Thoracic aorta (tissue), 2 donors: ENCODE results near the gene SSRP1. TPM values are rescaled to one million over a fixed set of nuclear protein-coding genes. Genes with fewer than 3 reads are reported as not detected.

Experiments
- ATAC-seq: fragments of 150-250 bp; one replicate; pipeline ENCODE4 v1.8.0; 2017; ENCODE audit warnings: low read depth; ENCODE audit not compliant: insufficient number of reproducible peaks, low FRiP score
- DNase-seq: peaks from one replicate; pipeline ENCODE4 v3.0.0-alpha.2; 2020; ENCODE audit warnings: low spot score
- H3K27ac ChIP-seq, 2 donors: fragments of 200-600 bp; sonication (generic); 1 replicate in 1 of 2; 2 replicates in 1 of 2; pipeline ENCODE4 v1.5.1; 2016; ENCODE audit warnings: mild to moderate bottlenecking in 2 of 2, moderate library complexity in 2 of 2
- H3K27me3 ChIP-seq: fragments of 200-600 bp; sonication (generic); replicated peaks from 2 replicates; pipeline ENCODE4 v1.6.0; 2016; ENCODE audit warnings: mild to moderate bottlenecking; ENCODE audit not compliant: insufficient read depth
- H3K36me3 ChIP-seq: fragments of 200-600 bp; sonication (generic); one replicate; pipeline ENCODE4 v1.5.1; 2016
- H3K4me1 ChIP-seq, 2 donors: fragments of 200-600 bp; sonication (generic); 1 replicate in 1 of 2; 2 replicates in 1 of 2; pipeline versions ENCODE4 v1.5.1 to v1.6.0; 2016; ENCODE audit warnings: low read depth in 2 of 2, mild to moderate bottlenecking in 1 of 2; ENCODE audit not compliant: control insufficient read depth in 1 of 2
- H3K4me3 ChIP-seq: fragments of 200-600 bp; sonication (generic); 2 replicates; pipeline ENCODE4 v1.5.1; 2016; ENCODE audit warnings: mild to moderate bottlenecking
- H3K9me3 ChIP-seq: fragments of 200-600 bp; sonication (generic); 2 replicates; pipeline ENCODE4 v1.5.1; 2016
- CTCF ChIP-seq: fragments of 200-600 bp; sonication (generic); IDR thresholded peaks from one replicate; pipeline ENCODE4 v1.5.1; 2019; ENCODE audit warnings: antibody characterized with exemption
- total RNA-seq, 2 donors: library from RNA; depleted of rRNA; stranded (reverse); fragments of >200 nt; gene quantifications; one replicate each; pipeline versions ENCODE4 v1.1.0 to v1.2.3, GENCODE V29; 2016

The SSRP1 gene
- total RNA-seq, 2 donors from 2014 or later, result 42.0 to 51.4 TPM

DNA sequence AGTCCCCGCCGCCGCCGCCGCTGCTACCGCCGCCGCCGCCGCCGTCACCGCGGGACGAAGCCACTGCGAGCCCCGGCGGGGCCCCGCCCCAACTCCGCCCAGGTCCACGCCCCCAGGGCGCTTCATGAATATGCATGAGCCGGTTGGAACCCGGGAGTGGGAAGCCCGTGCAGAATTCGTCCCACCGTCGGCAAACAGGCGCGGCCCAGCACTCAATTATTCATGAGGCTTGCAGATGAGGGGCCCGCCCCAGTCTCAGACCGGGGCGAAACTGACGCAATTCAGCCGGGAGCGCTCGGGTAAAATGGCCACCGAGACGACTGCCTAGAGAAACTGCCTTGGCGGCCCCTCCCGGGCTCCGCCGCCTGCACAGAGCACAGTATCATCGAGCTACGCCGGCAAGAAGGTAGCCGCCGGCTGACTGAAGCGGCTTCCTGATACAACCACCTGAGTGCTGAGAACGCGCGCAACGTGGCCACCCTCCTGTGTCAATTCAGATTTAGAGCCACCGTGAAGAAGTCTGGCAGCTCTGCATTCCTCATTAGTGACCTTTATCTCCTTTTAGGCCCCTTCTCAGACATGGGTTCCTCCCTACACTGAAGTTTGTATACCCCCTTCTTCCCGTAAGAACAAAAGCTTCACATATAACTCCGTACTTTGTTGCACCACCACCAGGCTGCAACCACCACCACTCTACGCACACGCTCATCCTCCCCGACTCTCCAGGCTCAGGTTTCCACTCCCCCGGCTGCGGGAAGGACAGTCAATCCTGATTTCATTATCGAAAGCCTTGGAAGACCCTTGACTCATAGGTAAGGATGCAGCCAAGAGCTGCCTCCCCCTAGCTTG, 10.6 kb downstream of the SSRP1 start, which contains the start of gene TNKS1BP1:
TNKS1BP1 (minus strand) TSS at position 67 of the 849 bp plus-strand sequence. CDS start 3,067 bp downstream, outside the sequence.
- no peaks in the 10 kb centered on the region for H3K27me3 ChIP-seq
- ATAC-seq (peak; percentile 55), DNase-seq (peak; percentile 93)
- no peak for TF ChIP-seq CTCF
- H3K9me3 ChIP-seq, result no peaks in the 10 kb centered on the region
- peak within 1 kb of the TSS; percentile 89 for H3K4me3 ChIP-seq
- peaks cover 10 to 37% of the 10 kb centered on the region in 2 donors for H3K4me1 ChIP-seq
- peak within 1 kb of the TSS; percentile 85 to 90 for H3K27ac ChIP-seq
- peaks cover 26% of the 10 kb centered on the region for H3K36me3 ChIP-seq

DNA sequence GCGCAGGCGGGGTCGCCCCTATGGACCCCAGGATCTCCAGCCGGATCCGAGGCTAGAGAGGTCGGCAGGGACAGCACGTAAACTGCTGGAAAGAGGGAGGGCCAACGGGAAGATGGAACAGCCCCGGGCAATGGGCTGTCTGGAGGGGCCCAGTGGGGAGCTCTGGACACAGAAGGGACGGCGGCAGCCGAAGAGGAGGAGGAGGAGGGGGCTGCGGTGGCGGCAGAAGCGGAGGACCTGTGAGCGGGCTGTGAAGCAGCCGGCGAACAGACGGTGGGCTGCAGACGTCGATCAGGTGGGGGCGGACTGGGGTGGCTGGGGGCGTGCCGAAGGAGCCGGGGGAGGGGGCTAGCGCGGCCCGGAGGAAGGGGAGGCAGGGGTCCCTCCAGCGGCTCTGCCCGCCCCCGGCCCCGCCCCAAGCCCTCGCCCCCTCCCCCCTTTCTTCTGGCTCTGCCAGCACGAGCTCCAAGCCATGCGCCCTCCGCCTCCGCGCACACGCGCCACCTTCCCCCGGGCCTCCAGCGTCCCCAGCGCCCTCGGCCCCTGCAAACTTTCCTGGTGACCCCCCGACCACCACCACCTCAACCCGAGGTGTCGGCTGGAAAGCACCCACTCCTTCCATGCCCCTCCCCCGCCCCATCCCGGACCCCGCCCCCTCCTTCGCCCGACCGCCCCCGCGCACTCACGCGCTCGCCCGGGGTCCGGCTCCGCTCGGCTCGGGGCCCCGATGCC, 11.4 kb downstream of the SSRP1 start:
- no peak for ATAC-seq
- H3K4me1 ChIP-seq, result peaks cover 10 to 43% of the 10 kb centered on the region in 2 donors

DNA sequence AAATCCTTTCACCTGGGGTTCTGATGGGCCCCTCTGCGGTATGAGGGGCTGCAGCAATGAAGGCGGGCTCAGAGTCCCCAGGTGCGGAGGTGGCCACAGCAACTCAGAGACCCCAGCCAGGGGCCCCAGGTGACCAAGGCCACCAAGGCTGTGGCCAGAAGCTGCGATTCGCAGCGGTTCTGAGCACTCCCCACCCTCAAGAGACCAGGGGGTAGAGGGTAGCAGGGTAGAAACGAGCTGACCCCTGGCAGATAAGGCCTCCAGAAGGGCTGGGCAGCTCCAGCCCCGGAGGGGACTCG, 11.9 kb downstream of the SSRP1 start:
- Histone ChIP-seq H3K27ac (peak overlapping the region; percentile 83 to 90), H3K9me3 (no peaks in the 10 kb centered on the region), H3K36me3 (peaks cover 17% of the 10 kb centered on the region), H3K4me1 (peaks cover 10 to 48% of the 10 kb centered on the region in 2 donors), H3K27me3 (no peaks in the 10 kb centered on the region), H3K4me3 (peak overlapping the region; percentile 89)
- ATAC-seq (no peak), DNase-seq (no peak)
- no peak for TF ChIP-seq CTCF

More for the DNA sequence above, 11.4 kb downstream of the SSRP1 start:
- no peak for TF ChIP-seq CTCF
- DNase-seq, result no peak
- no peaks in the 10 kb centered on the region for H3K27me3 ChIP-seq
- no peaks in the 10 kb centered on the region for H3K9me3 ChIP-seq
- H3K27ac ChIP-seq, result peak overlapping the region; percentile 85 to 90
- peak overlapping the region; percentile 89 for H3K4me3 ChIP-seq
- H3K36me3 ChIP-seq, result peaks cover 20% of the 10 kb centered on the region

- ATAC-seq, result no peak
- TF ChIP-seq CTCF, result no peak
Measured at GRCh38 chr11:57323167-57323854, 12.4 kb downstream of the SSRP1 start.

More at GRCh38 chr11:57323167-57323854, 12.4 kb downstream of the SSRP1 start:
- Histone ChIP-seq H3K27me3 (no peaks in the 10 kb centered on the region), H3K4me3 (peak overlapping the region; percentile 89), H3K27ac (peak overlapping the region; percentile 83 to 90), H3K4me1 (peaks cover 10 to 53% of the 10 kb centered on the region in 2 donors), H3K9me3 (no peaks in the 10 kb centered on the region), H3K36me3 (peaks cover 15% of the 10 kb centered on the region)
- DNase-seq, result no peak
